Left hindlimb (tissue), 1 donor: ENCODE data around the gene ALDH1A1.

Experiments used
- DNase-seq: peaks from one replicate; pipeline ENCODE4 v3.0.0-alpha.2; 2018

The ALDH1A1 gene

GRCh38 chr9:72979405-72980100 lies 26.7 kb upstream of the ALDH1A1 start:
- DNase-seq: no peak

- no peak for DNase-seq
Measured at GRCh38 chr9:72978744-72979143, 25.9 kb upstream of the ALDH1A1 start.

- no peak for DNase-seq
Measured at GRCh38 chr9:72977670-72978069, 24.8 kb upstream of the ALDH1A1 start.

GRCh38 chr9:72974501-72974900 lies 21.6 kb upstream of the ALDH1A1 start:
- DNase-seq: no peak

DNA sequence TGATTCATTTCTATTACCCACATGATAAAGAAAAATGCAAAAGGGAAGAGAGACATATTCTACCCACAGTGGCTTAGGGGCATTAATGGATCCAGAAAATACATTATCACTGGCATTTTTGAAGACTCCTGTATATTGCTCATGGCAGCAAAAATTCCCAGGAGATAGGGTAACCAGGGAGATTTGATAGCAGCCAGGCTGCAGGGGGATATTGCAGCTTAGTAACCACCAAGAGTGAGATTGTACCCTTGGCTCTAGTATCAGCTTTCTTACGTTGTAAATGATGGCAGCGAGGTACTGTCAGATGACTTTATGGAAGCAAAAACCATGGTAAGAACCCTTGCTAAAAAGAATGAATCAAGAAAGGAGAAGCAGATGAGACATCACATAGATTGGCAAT lies 19.8 kb upstream of the ALDH1A1 start:
- no peak for DNase-seq

- DNase-seq: no peak
Measured at GRCh38 chr9:72971411-72971810, 18.6 kb upstream of the ALDH1A1 start.

- no peak for DNase-seq
Measured at GRCh38 chr9:72960446-72960845, 7.6 kb upstream of the ALDH1A1 start.

DNA sequence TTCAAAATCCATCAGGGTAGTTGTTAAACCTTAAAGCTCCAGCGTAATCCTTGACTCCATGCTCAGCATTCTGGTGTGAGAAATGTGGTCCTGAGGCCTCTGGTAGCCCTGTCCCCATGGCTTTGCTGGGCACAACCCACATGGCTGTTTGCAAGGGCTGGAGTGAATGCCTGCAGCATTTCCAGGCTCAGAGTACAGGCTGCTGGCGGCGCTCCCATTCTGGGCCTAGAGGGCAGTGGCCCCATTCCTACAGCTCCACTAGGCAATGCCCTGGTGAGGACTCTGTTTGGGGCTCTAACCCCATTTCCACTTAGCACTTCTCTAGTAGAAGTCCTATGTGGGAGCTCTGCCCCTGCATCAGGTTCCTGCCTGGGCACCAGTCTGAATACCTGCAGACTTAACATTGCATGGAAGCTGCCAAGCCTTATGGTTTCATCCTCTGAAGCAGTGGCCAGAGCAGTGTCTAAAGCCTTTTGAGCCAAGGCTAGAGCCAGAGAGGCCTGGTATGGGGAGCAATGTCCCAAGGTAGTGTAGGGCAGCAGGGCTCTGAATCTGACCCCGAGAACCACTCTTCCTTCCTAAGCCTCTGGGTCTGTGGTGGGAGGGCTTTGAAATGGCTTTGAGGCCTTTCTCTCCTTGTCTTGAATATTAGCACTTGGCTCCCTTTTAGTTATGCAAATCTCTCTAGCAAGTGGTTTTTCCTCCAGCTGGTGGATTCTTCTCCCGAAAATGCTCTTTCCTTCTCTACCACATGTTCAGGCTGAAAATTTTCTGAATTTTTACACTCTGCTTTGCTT lies 5.8 kb upstream of the ALDH1A1 start:
- no peak for DNase-seq

DNA sequence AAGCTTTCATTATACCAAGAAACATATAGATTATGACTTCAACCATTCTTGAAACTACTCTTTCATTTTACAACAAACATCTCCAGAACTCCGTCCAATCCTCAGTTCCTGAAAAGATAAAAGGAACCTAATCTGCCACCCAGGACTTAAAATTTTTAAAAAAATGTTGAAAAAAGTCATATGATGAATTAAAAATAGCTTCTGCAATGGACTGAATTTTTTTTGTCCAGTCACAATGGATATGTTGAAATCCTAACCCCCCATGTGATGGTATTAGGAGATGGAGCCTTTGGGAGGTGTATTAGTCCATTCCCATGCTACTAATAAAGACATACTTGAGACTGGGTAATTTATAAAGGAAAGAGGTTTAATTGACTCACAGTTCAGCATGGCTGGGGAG lies 2.7 kb upstream of the ALDH1A1 start:
- no peak for DNase-seq

DNA sequence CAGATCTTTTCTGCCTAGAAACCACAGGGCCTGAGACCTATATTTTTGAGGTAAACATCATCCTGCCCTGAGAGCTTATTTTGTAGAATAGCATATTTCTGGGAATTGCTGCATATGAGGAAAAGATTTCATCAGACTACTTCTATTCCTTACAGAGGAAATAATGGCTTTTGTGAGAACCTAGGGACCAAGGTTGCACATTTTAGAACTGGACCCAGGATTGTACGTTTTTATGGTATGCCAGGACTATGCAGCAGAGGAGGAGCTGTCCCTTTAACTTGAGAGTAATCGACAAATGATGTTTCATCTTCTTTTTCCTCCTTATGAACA lies 2.2 kb upstream of the ALDH1A1 start:
- no peak for DNase-seq

DNA sequence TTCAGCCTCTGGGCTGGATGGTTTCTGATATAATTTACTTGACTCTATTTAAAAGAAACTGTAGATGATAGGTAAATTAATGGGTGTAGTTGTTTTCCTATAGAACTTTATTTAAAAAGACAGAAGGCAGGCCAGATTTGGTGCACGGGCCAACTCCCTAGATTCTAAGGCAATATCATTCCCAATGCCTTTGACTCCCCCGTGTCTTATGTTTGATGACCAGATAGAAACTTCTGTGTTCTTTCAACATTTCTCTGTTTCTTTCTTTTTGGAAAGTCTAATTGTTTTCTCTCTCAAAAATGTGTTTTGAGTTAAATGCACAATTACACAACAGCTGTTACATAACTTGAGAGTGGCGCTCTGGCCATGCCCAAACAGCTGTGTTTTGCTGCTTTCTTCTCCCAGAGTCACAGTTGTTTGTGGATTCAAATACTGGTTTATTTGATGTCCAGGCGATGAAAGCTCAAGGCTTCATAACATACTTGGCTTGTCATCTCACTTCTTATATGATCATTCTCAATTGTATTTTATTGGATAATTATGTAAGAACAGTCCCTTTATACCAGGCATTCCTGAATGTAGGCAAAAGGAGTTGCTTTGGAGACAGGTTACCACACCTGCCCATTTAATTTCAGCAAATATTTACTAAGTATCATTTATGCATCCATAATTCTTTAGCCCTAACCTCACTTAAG lies 1.7 kb upstream of the ALDH1A1 start:
- no peak for DNase-seq

DNA sequence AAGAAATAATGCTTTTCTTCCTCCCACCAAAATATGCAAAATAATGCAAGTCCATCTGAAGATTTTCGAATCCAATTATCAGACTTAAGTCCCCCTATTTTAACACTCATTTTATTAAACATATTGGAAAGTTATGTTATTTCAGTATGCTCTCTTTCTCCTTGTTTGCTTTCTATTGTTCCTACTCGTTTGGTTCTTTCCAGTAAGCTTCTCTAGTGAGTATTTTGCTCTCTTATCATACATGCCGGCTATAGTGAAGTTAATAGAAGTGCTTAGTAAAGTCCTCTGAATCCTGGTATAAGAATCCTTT lies 517 bp downstream of the ALDH1A1 start:
- no peak for DNase-seq

- DNase-seq: no peak
Measured at GRCh38 chr9:72951520-72952380, 1.1 kb downstream of the ALDH1A1 start.

- no peak for DNase-seq
Measured at GRCh38 chr9:72950875-72951442, 1.9 kb downstream of the ALDH1A1 start.

- DNase-seq: no peak
Measured at GRCh38 chr9:72949918-72950325, 2.9 kb downstream of the ALDH1A1 start.

DNA sequence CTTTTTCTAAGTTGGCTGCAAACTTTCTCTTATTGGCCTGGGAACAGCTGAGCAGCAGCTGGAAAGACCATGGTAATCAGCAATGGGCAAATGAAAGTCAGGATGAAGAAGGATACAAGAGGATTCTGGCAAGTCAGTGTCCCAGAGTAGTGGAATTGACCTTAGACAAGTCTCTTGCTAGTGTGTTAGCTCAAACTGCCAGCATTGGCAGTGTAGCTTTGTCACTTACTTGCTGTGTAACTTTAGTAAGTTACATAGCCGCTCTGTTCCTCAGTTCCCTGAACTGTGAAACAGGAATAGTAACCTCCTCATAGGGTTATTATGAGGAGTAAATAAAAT lies 3.6 kb downstream of the ALDH1A1 start:
- DNase-seq: no peak

- no peak for DNase-seq
Measured at GRCh38 chr9:72948575-72949243, 4.1 kb downstream of the ALDH1A1 start.

- DNase-seq: no peak
Measured at GRCh38 chr9:72947984-72948465, 4.8 kb downstream of the ALDH1A1 start.

DNA sequence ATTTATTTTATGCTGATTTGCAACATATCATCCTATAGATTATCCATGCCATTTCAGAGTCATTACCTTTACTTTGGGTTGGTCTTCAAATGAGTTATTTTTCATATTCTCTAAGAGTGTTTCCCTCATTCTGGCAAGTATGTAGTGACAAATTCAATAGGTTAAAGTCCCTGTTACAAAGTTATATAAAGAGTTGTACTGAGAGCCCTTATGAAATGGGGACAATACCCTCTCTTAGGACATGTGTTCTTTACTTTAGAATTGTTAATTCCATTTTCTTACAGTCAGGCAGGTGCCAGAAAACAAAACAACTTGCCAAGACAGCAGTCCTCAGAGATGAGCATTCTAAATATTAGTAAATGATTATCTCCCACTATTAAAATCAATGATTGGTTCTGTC lies 6.0 kb downstream of the ALDH1A1 start:
- no peak for DNase-seq

GRCh38 chr9:72946318-72946717 lies 6.5 kb downstream of the ALDH1A1 start:
- DNase-seq: no peak

DNA sequence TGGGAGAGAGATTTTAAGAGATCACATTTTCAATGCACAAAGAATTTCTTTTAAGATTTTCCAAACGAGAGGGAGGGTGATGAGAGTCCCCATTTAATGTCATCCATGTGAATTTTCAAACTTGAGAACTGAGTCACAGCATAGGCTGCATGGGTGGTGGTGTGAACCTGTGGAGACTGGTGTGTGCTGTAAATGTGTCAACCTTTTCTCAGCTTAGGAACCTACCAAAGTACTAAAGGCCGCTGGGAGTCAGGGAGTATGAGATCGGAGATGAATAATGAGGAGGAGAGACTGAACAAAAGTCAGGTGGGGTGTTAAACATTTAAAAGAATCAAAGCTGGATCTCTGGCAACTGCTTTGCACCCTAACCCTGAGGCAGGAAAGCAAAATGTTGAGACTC lies 7.5 kb downstream of the ALDH1A1 start:
- DNase-seq: no peak

- DNase-seq: no peak
Measured at GRCh38 chr9:72943844-72944462, 8.9 kb downstream of the ALDH1A1 start.
